ENCODE results near the gene RAPGEF5.

GRCh38 chr7:22129166-22129565, 227.8 kb downstream of the RAPGEF5 start:
- TF ChIP-seq EZH2phosphoT487 (IDR thresholded peaks at IDR 0.05; ENCODE audit: low read length) (no peak), EZH2 (optimal IDR thresholded peaks at IDR 0.05; ENCODE audit: low read depth, low read length) (no peak)
- TF ChIP-seq, protein P1, sequence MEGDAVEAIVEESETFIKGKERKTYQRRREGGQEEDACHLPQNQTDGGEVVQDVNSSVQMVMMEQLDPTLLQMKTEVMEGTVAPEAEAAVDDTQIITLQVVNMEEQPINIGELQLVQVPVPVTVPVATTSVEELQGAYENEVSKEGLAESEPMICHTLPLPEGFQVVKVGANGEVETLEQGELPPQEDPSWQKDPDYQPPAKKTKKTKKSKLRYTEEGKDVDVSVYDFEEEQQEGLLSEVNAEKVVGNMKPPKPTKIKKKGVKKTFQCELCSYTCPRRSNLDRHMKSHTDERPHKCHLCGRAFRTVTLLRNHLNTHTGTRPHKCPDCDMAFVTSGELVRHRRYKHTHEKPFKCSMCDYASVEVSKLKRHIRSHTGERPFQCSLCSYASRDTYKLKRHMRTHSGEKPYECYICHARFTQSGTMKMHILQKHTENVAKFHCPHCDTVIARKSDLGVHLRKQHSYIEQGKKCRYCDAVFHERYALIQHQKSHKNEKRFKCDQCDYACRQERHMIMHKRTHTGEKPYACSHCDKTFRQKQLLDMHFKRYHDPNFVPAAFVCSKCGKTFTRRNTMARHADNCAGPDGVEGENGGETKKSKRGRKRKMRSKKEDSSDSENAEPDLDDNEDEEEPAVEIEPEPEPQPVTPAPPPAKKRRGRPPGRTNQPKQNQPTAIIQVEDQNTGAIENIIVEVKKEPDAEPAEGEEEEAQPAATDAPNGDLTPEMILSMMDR (IDR thresholded peaks at IDR 0.05; ENCODE audit: low read length) = no peak
